Limb (tissue), 2 donors: Measurements from ENCODE around the gene GFPT2.

Source experiments
- DNase-seq, 2 donors: peaks; one replicate each; pipeline ENCODE4 v3.0.0-alpha.2; 2016; ENCODE audit errors: extremely low spot score in 2 of 2

Gene GFPT2

DNA sequence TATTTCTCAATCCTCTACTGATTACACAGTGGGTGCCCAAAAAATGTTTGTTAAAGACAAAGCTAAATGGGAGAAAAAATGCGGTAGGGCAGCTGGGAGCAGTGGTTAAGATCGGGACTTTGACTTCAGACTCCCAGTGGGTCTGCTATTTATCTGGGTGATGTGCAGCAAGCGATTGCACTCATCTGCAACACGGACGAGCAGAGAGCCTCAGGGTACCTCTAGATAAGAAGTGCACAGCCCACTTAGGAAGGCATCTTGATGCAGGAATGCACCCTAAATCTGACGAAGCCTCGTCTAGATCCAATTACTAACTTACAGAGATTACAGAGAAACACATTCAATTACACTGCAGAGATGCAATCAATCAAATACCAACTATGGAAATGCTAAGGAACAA lies 65.3 kb downstream of the GFPT2 start:
- no peak for DNase-seq

DNA sequence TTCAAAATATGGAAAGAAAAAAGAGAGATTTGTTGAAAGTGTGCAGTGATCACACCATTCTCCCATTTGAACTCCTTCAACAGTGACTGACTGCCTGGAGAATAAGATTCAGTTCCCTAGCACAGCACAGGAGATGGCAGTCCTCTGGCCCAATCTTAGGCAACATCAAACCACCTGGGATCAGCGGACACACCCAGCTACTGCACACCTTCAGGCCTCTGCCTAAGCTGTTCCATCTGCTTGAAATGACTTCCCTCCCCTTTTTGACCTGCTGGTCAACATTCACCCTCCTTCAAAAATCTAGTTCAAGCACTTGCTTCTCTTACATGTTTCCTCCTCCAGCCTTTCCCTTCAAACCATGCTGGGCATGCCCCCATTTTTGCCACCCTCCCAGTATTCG lies 65.7 kb downstream of the GFPT2 start:
- no peak for DNase-seq

DNA sequence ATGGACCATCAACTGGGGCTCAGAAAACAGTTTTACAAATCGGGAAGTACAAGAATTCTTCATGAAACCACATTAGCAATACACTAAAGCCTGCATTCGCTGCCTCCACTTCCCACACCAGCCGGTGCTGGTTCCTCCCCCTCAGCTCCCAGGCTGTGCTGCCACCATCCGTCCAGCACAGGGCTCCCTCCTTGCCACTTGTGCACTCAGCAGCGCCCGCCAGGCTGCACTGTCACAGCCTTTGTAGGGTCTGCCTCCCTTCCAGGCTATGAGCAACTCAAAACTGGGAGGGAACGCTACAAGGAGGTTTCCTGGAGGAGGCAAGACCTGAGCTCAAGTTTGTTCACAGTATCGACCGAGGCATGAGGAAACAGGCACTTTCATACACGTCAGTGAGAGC lies 69.0 kb downstream of the GFPT2 start:
- no peak for DNase-seq

DNA sequence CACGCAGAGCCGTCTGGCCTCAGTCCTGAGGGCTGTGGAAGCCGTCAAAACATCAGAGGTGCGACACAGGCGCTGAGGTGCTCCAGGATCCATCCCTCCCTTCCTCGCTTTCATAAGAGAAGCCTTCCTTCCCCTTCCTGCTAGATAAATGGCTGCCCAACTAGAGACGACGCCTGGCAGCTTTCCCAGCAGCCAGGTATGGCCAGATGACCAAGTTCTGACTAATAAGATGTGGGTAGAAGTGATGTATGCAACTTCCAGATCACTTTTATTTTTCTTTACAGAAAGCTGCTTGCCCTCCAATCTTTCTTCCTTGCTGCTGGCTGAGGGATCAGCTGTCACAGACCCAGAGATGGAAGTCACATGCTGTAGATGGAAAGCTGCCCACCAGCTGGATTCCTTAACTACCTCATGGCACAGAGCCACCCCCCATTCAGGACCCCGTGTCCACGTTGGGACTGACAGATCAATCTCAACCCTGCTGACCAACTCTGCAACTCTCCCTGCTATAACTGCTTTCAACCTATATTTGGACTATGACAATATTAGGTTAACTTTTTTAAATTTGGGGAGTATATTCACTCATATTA lies 70.0 kb downstream of the GFPT2 start:
- DNase-seq: no peak

DNA sequence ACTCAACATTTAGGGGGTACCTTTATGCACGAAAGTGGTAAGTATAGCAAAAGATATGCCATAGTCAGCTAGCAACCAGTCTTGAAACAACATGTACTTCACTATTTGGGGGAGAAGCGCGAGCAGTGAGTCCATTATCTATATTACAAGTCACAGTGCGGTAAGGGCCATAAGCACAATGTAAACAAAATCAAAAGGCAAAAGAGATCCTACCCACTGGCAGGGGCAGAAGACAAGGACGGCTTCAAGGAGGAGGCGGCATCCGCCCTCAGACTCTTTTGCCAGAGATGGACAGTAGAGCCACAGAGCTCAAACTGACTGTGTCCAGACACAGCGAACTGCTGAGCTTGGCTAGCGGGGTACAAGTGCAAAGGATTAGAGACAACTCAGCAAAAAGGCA lies 70.9 kb downstream of the GFPT2 start:
- no peak for DNase-seq

DNA sequence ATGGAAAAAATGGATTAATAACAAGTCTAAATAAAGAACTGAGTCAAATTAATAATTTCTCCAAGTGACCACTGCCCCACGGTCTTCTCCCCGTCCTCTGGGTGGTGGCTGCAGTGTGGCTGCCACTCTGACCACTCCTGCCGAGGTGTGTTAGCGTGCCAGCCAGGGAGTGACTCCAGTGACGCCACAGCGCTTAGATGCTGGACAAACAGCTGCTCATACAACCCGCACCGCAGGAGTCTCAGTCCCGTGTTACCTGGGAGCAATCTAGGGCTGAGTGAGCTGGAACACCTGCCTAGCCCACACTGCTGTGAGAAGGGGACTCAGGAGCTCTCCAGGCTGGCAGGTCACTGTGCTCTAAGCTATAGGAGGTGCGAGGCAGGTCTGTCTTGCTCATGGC lies 71.4 kb downstream of the GFPT2 start:
- no peak for DNase-seq

DNA sequence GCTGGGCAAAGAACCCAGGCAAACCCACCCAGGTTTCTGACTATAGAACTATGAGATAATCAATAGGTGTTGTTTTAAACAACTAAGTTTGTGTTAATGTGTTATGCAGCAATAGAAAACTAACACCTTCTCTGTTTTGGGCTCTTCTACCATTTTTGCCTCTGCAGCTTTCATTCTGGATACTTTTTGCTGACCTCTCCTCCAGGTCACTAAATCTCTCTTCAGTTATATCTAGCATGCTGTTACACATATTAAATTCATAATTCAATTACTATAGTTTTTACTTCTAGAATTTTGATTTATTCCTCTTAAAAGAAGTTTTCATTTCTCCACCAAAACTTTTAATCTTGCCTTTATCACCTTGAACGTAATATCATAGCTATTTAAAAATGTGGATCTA lies 78.4 kb downstream of the GFPT2 start:
- no peak for DNase-seq

DNA sequence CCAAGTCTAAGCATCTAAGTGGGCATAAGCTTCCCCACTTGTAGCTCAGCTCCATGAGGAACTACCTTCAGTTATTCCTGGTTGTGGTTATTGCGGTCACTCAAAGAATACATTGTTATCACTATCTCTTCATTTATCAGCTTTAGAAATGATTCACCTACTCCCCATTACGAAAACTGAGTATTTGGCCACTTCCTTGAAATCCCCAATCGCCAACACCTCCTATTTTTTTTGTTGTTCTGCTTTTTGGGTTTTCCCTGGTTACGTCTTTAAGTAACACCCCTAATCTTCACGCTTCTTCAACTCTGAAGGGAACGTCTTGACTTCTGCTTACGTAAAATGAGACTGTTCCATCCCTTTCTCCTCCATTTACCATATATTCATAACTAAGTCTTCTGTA lies 81.9 kb downstream of the GFPT2 start:
- DNase-seq: no peak

DNA sequence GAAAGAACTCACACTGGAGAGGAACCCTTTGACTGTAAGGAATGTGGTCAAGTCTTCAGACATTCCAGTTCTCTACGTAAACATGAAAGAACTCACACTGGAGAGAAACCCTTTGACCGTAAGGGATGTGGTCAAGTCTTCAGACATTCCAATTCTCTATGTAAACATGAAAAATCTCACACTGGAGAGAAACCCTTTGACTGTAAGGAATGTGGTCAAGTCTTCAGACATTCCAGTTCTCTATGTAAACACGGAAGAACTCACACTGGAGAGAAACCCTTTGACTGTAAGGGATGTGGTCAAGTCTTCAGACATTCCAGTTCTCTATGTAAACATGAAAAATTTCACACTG lies 93.9 kb downstream of the GFPT2 start:
- DNase-seq: no peak

DNA sequence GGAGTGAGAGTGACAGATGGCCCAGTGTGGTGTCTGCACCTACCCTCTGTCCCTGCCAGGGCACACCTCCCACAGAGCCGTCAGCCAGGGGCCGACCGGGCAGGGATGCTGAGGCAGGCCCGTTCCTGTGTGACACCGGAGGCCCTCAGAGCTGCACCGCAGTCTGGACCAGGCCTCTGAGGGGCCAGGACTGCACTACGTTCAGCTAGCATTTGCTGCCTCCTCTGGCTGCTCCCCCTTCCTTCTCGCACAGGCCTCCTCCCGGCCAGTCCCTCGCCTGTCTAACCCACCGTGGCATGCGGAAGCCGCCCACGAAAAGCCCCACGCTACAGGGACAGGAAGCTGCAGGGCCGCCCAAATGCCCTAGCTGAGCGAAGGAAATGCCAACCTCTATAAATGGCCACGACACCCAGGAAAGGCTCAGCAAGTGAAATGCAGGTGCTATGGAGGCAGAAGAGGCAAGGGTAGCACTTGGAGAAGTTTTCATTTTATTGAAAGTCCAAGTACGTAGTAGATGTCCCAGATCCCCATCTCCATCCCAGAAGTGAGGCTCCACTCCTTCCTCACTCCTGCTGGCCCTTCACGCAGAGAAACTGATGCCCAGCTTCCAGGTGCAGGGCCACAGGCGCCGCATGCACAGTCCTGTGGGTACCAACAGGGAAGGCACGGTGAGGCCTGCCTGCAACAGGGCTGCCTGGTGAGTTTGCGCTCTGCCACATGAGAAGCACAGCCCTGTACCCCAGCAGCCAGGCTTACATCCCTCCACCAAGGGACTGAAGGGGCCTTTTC lies 99.9 kb downstream of the GFPT2 start:
- no peak for DNase-seq

DNA sequence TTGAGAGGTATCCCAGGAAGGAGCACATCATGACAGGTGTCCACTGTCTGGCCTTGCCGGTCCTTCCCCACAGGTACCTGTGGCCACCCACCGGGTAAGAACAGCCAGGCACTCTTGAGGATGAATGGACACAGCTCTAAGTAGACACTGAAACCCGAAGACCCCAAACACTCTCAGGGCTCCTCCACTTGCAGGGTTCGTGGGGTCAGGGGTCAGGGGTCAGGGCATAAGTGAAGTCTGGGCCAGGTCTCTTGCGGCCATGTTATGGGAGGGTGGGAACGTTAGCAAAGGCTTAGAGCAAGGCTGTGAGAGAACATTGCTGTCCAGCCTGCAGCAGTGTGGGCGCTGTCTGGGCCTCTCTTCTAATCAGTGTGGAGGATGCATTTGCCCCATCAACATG lies 101.2 kb downstream of the GFPT2 start:
- DNase-seq: no peak

DNA sequence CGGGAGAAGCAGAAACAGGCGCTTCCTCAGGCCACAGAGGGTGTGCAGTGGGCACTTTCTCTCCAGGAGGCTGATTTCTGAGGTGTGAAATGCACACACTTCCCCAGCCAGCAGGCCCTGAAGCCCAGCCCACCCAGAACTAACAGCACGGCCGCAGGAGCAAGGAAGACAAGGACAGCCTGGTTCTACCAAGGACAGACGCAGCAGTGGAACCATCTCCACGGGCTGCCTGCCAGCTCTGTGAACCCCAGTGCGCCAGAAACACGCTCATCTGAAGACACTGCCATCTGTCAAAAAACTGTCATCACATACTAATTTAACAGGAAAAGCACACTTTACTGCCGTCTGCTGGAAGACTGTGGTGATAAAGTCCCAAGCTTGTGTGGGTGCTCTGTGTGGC lies 102.0 kb downstream of the GFPT2 start:
- no peak for DNase-seq
